Upper lobe of left lung (tissue), 6 donors: ENCODE results near the gene PBRM1. TPM values are rescaled to one million over a fixed set of nuclear protein-coding genes. Genes with fewer than 3 reads are reported as not detected.

Experiments
- ATAC-seq, 2 donors: fragments of 200-7000 bp; cut with Tn5 transposase; one replicate each; pipeline ENCODE4 v1.9.1; 2022; ENCODE audit warnings: mild to moderate bottlenecking in 2 of 2, moderate library complexity in 2 of 2; ENCODE audit not compliant: low FRiP score in 2 of 2
- DNase-seq, 2 donors: peaks; one replicate each; pipeline ENCODE4 v3.0.0-alpha.2; 2019 to 2020
- H3K27ac ChIP-seq, 4 donors: fragments of 200-600 bp; sonication (generic); one replicate each; pipeline ENCODE4 v1.5.1; 2016 to 2019
- H3K27me3 ChIP-seq, 4 donors: fragments of 200-600 bp; sonication (generic); one replicate each; pipeline ENCODE4 v1.5.1; 2017 to 2019
- H3K36me3 ChIP-seq, 4 donors: fragments of 200-600 bp; sonication (generic); one replicate each; pipeline ENCODE4 v1.5.1; 2016 to 2019
- H3K4me1 ChIP-seq, 4 donors: fragments of 200-600 bp; sonication (generic); one replicate each; pipeline ENCODE4 v1.5.1; 2018 to 2019
- H3K4me3 ChIP-seq, 4 donors: fragments of 200-600 bp; sonication (generic); one replicate each; pipeline ENCODE4 v1.5.1; 2017 to 2019; ENCODE audit warnings: mild to moderate bottlenecking in 2 of 4, moderate library complexity in 1 of 4
- H3K9me3 ChIP-seq, 4 donors: fragments of 200-600 bp; sonication (generic); one replicate each; pipeline ENCODE4 v1.5.1; 2018 to 2019
- CTCF ChIP-seq, 6 experiments: fragments of 450-650 bp in 4 of 6; fragments of 200-600 bp in 2 of 6; sonication (generic) in 2 of 6; IDR thresholded peaks; one replicate each; pipeline ENCODE4 v1.5.1; 2016 to 2019; ENCODE audit warnings: antibody characterized with exemption in 6 of 6
- EP300 ChIP-seq, 4 donors: sonication (generic); formaldehyde crosslinking; IDR thresholded peaks; one replicate each; pipeline ENCODE4 v1.5.1; 2017; ENCODE audit warnings: antibody characterized with exemption in 4 of 4, control low read depth in 2 of 4
- POLR2A ChIP-seq, 4 donors: fragments of 450-650 bp; IDR thresholded peaks; one replicate each; pipeline ENCODE4 v1.5.1; 2016 to 2017; ENCODE audit warnings: antibody characterized with exemption in 4 of 4, mild to moderate bottlenecking in 2 of 4
- POLR2AphosphoS5 ChIP-seq, 2 donors: sonication (generic); formaldehyde crosslinking; IDR thresholded peaks; one replicate each; pipeline ENCODE4 v1.5.1; 2017; ENCODE audit warnings: antibody characterized with exemption in 2 of 2
- WGBS, 2 donors: methylation state at CpG; one replicate each; pipeline ENCODE4 v1.1.5; 2017 to 2018; 5-methylcytosine and 5-hydroxymethylcytosine counted together
- total RNA-seq, 6 donors: library from RNA; depleted of rRNA in 4 of 6; stranded (reverse); fragments of >200 nt in 4 of 6; gene quantifications; one replicate each; pipeline versions ENCODE4 v1.1.0 to v1.2.1, GENCODE V29; 2016 to 2021
- donor health status: DM: no; HTN: no; CAD: no; lungs with moderate emphysema.
- donor health status: DM: no; HTN: yes; CAD: no; lungs with severe emphysema.

Gene PBRM1
- total RNA-seq, 6 donors from 2014 or later: 60.9 to 151 (median 81.6) TPM

- no peak for DNase-seq
- Histone ChIP-seq H3K4me3 (no peak overlapping the region), H3K4me1 (no peaks in the 10 kb centered on the region), H3K9me3 (no peaks in the 10 kb centered on the region), H3K36me3 (peaks cover 5 to 81% (median 34%) of the 10 kb centered on the region in 4 donors), H3K27me3 (no peaks in the 10 kb centered on the region), H3K27ac (peak overlapping the region in 1 of 4 donors; percentile 27)
- no peak for ATAC-seq
- 90 to 92% methylated on average over 6 of the region's 6 CpGs for WGBS, 2 donors
- TF ChIP-seq POLR2A (IDR thresholded peaks at IDR 0.05): no peak
- TF ChIP-seq POLR2AphosphoS5 (IDR thresholded peaks at IDR 0.05): no peak
- TF ChIP-seq CTCF (IDR thresholded peaks at IDR 0.05): no peak
- TF ChIP-seq EP300 (IDR thresholded peaks at IDR 0.05): no peak
These were observed 111.4 kb downstream of the PBRM1 start for GRCh38 chr3:52574056-52574965.

- 83 to 84% methylated on average over 6 of the region's 6 CpGs for WGBS, 2 donors
- ATAC-seq (no peak), DNase-seq (no peak)
- no peak for TF ChIP-seq POLR2AphosphoS5 (IDR thresholded peaks at IDR 0.05)
- TF ChIP-seq EP300 (IDR thresholded peaks at IDR 0.05): no peak
- TF ChIP-seq CTCF (IDR thresholded peaks at IDR 0.05): no peak
- TF ChIP-seq POLR2A (IDR thresholded peaks at IDR 0.05): no peak
- no peak overlapping the region for H3K27ac ChIP-seq
- H3K36me3 ChIP-seq: peaks cover 2 to 71% (median 18%) of the 10 kb centered on the region in 4 donors
- no peaks in the 10 kb centered on the region for H3K9me3 ChIP-seq
- H3K4me1 ChIP-seq: no peaks in the 10 kb centered on the region
- no peak overlapping the region for H3K4me3 ChIP-seq
- H3K27me3 ChIP-seq: no peaks in the 10 kb centered on the region
These were observed 113.5 kb downstream of the PBRM1 start for GRCh38 chr3:52572221-52572620.

DNA sequence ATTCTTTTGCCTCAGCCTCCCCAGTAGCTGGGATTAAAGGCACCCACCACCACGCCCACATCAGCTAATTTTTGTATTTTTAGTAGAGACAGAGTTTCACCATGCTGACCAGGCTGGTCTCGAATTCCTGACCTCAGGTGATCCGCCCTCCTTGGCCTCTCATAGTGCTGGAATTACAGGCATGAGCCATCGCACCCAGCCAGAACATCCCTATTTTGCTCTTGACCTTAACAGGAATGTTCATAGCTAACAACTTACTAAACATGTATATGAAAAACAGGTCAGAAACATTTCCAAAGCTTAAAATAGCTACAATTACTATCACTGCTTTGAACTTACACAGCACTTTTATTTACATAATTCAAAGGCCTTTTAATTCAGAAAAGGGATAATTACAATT lies 115.6 kb downstream of the PBRM1 start:
- Histone ChIP-seq H3K27ac (no peak overlapping the region), H3K9me3 (no peaks in the 10 kb centered on the region), H3K27me3 (no peaks in the 10 kb centered on the region), H3K4me1 (no peaks in the 10 kb centered on the region), H3K36me3 (peaks cover 2 to 67% (median 14%) of the 10 kb centered on the region in 4 donors), H3K4me3 (no peak overlapping the region)
- 83 to 84% methylated on average over 4 of the region's 4 CpGs for WGBS, 2 donors
- TF ChIP-seq POLR2A (IDR thresholded peaks at IDR 0.05): no peak
- DNase-seq (no peak), ATAC-seq (no peak)

DNA sequence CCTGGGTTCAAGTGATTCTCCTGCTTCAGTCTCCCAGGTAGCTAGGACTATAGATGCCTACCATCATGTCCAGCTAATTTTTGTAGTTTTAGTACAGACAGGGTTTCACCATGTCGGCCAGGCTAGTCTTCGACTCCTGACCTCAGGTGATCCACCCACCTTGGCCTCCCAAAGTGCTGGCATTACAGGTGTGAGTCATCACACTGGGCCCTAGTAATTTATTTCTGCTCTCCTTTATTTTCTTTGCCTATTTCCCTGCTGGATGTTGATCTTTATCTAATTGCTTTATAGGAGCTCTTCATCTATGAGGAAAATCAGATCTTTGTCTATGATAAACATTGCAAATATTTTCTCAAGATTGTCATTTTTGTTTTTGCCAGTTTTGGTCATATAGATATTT lies 117.6 kb downstream of the PBRM1 start:
- Histone ChIP-seq H3K4me1 (peaks cover 0 to 4% (median 4%) of the 10 kb centered on the region in 4 donors), H3K27me3 (no peaks in the 10 kb centered on the region), H3K36me3 (peaks cover 0 to 63% (median 13%) of the 10 kb centered on the region in 4 donors), H3K27ac (no peak overlapping the region), H3K9me3 (no peaks in the 10 kb centered on the region), H3K4me3 (no peak overlapping the region)
- WGBS, 2 donors: 88 to 95% methylated on average over 2 of the region's 2 CpGs
- TF ChIP-seq CTCF (IDR thresholded peaks at IDR 0.05) (no peak), EP300 (IDR thresholded peaks at IDR 0.05) (no peak), POLR2AphosphoS5 (IDR thresholded peaks at IDR 0.05) (no peak), POLR2A (IDR thresholded peaks at IDR 0.05) (no peak)
- ATAC-seq (no peak), DNase-seq (no peak)

- H3K27me3 ChIP-seq: no peaks in the 10 kb centered on the region
- DNase-seq: peak in 1 of 2 donors; percentile 28
- H3K4me1 ChIP-seq: peaks cover 0 to 10% (median 4%) of the 10 kb centered on the region in 4 donors
- no peaks in the 10 kb centered on the region for H3K9me3 ChIP-seq
- H3K4me3 ChIP-seq: no peak overlapping the region
- H3K36me3 ChIP-seq: peaks cover 7 to 76% (median 40%) of the 10 kb centered on the region in 4 donors
- ATAC-seq: peak in 1 of 2 donors; percentile 71
- H3K27ac ChIP-seq: peak overlapping the region in 3 of 4 donors; percentile 9 to 52 (median 10)
- no peak for TF ChIP-seq POLR2A (IDR thresholded peaks at IDR 0.05)
- no peak for TF ChIP-seq EP300 (IDR thresholded peaks at IDR 0.05)
- no peak for TF ChIP-seq CTCF (IDR thresholded peaks at IDR 0.05)
- 45 to 79% methylated on average over 2 of the region's 2 CpGs for WGBS, 2 donors
These were observed 121.7 kb downstream of the PBRM1 start for GRCh38 chr3:52563984-52564383.
